NCI-H1105 treated with DMSO at 0.1 percent for 48 hours (cell line): Measurements from ENCODE around the gene UNC5C.

Experiments used
- DNase-seq: peaks from one replicate; lab custom pipeline; 2025; lab: John Stamatoyannopoulos, UW

Gene UNC5C

DNA sequence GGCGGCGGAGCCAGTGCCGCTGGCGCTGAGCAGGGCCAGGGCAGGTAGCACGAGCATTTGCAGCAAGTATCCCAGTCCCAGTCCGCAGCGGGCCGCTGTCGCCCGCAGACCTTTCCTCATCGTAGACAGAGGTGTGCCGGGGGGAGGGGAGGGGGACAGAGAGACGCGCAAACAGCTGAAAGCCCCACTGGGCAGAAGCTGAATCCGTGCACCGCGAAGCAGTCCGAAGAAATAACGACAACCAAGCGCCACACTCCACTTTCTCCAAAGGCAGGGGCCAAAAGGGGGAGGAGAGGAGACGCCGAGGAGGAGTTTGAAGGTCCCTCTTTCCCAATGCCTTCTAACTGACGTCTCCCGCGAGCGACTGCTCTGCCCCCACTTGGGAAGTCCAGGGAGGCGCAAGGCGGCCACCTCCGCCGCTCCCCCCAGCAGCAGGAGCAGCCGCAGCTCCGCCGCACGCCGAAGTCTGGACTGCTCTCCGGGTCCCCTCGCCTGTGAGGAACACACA lies at the start of gene UNC5C:
UNC5C (minus strand) TSS at position 236 of the 508 bp plus-strand sequence.
- DNase-seq = no peak

GRCh38 chr4:95596676-95597075 lies 47.9 kb upstream of the UNC5C start:
- no peak for DNase-seq

- no peak for DNase-seq
Measured at GRCh38 chr4:95594629-95595028, 45.9 kb upstream of the UNC5C start.

- no peak for DNase-seq
Measured at GRCh38 chr4:95594013-95594412, 45.2 kb upstream of the UNC5C start.

- no peak for DNase-seq
Measured at GRCh38 chr4:95591278-95591677, 42.5 kb upstream of the UNC5C start.

- DNase-seq = no peak
Measured at GRCh38 chr4:95590615-95591014, 41.8 kb upstream of the UNC5C start.

DNA sequence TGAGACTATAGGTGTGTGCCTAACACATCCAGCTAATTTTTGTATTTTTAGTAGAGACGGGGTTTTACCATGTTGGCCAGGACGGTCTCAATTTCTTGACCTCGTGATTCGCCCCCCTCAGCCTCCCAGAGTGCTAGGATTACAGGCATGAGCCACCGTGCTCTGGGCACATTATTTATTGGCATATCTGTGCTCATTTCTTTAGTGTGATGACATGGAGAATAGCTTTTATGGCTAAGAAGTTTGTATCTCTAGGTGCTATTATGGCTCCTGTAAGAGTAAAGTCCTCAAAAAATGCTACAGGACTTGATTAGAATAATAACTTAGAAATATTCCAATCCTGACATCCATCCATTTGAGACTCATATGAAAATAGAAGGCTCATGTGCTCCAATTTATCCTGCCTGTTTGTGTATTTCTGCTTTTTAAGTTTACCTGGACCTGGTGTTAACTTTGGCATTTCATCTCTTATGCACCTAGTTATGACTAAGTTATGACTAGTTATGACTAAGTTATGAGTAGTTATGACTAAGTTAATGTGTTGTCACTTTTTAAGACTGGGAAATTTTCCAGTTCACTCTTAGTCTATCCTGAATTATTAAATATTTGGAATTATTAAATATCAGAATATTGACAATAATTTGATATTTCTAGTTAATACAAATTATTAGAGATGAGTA lies 36.4 kb upstream of the UNC5C start:
- DNase-seq = no peak

DNA sequence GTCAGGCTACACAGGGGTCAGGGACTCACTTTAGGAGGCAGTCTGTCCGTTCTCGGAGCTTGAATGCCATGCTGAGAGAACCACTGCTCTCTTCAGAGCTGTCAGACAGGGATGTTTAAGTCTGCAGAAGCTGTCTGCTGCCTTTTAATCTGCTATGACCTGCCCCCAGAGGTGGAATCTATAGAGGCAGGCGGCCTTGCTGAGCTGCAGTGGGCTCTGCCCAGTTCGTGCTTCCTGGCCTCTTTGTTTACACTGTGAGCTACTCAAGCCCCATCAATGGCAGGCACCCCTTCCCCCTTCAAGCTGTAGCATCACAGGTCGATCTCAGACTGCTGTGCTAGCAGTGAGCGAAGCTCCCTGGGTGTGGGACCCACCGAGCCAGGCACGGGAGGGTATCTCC lies 31.5 kb upstream of the UNC5C start:
- DNase-seq = no peak

- DNase-seq = peak; percentile 14
Measured at GRCh38 chr4:95572304-95572991, 23.7 kb upstream of the UNC5C start.

- no peak for DNase-seq
Measured at GRCh38 chr4:95571577-95571976, 22.8 kb upstream of the UNC5C start.

- no peak for DNase-seq
Measured at GRCh38 chr4:95563638-95564337, 15.0 kb upstream of the UNC5C start.

DNA sequence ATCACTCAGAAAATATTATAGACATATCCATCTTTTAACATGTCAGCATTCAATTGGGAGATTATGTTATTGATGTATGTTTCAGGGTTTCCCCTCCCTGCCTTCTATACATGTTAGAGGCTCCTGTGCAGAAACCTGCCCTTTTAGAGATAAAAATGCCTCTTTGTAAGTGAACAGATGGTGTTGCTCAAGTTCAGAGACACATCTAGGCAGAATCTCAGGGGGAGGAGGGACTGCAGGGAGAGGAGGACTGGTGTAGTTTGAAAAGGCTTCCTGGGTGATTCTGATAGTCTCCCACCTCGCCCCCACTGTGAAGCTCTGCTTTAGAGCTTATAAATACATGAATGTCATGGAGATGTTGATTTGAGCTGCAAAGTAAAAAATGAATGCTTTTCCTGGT lies 12.0 kb upstream of the UNC5C start:
- no peak for DNase-seq

DNA sequence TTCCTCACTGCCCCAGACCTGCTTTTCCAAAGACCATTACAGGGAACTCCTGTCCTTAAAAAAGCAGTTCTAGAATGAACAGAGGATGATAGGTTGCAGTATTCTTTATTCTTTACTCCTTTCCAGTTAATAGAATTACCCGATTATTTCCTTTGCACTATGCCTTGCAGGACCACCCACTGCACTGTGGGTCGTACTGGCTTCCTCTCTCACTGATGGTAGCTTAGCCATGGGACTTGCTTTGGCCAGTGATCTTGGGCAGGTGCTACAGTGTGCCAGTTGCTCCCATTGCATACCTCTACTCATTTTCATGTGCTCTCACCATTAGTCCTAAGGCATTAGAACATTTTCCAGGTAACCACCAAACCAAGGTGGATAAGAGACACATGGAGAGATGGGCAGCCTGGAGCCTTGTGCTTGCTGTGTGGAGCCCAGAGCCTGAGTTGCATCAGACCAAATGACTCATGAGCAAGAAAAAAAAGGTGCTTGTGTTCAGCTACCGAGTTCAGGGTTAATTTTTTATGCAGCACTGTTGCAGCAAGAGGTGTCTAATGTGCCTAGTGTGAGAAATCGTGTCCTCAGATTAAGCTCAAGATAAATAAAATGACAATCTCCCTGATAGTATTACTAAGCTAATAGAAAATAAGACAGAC lies 7.6 kb upstream of the UNC5C start:
- DNase-seq = no peak

DNA sequence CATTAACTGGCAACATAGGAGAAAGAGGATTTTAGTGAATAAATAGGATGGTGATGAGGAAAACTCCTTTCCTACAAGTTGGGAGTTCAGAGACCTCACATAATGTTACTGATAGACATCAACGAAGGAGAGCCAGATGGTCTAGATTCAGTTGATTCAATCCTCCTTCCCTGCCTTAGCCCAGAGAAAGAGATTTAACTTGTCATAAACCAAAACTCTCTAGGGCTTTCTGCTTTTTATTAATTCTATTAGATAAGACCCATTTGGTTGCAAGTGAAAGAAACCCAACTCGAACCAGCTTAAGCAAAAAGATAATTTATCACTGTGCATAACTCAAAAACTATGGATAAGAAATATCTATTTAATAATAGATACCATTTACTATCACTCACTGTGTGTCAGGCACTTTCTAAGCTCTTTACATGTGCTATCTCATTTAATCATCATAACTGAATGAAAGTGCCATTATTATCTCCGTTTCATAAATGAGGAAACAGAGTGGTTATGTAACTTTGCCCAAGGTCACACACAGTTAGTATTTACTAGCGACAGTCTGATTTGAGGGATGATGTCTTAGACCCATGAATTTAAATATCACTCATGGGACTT lies 4.3 kb upstream of the UNC5C start:
- no peak for DNase-seq

GRCh38 chr4:95551653-95552052 lies 2.9 kb upstream of the UNC5C start:
- no peak for DNase-seq

GRCh38 chr4:95550115-95550987 lies 1.6 kb upstream of the UNC5C start:
- no peak for DNase-seq

DNA sequence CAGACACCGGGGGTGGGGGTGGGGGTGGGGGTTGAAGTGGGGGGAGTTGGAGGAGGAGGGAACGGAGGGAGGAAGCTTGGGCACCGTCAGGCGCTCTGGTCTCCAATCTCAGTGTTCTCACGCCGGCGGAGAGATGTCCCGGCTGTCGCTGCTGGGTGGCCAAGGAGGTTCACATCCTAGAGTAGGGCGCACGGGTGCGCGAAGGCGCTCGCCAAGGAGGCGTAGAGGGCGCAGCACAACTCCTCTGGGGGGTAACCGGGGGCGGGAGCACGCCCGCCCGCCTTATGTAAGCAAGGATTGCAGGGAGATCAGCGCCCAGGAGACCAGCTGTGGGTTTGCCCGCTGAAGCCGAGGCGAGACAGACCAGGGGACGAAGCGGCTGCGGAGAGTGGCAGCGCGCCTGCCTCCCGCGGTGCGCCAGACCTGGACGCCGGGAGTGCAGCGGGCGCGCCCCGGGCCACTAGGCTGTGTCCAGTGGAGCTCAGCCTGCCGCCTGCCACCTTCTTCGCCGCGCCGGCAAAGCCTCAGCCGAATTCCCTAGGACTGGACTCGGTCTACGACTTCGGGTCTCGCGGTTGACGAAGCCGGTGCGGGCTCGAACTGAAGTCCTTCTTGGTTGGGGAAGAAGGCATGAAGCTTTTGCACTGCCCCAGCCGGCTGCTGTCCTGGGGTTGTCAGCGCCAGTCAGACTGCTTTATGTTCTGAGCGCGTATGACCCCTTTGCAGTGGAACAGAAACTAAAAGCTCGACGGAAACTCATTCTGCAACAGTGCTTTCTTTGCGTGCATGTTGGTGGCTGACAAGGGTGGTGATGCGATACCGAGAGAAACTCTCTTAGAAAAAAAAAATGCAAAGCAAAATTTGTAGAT lies 707 bp upstream of the UNC5C start:
- DNase-seq = peak; percentile 13

DNA sequence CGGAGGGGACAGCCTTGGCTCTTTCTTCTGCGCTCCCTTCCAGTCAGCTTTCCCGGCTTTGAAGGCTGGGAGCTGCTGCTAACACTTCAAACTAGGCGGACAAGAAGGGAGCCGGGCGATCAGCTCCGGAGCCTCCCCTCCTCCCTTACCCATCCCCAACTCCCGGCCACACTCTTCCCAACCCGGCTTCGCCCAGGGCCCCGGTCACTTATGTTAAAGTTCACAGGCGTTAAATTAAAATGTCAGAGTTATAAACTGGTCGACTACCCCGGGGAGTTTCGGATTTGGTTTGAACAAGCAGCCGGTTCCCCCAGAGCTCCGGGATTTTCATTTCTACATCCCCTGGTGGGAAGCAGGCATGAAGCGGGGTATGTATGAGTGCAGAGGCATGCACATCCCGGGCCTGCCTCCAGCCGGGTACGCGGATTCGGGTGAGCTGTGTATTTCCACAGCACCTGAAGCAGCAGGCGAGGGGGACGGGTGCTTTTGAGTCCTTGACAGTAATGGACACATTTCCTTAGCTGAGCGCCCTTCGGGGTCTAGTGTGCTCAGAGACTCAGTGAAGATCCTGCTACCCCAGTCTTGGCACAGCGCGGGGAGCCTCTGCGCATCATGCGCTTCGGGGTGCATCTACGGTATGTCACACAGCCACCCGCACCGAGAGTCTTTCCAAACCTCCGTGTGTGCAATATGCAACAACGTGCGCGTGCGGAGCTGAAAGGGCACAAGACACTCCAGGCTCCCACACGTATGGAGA lies 880 bp downstream of the UNC5C start:
- DNase-seq = no peak
